Panc1 (cell line): Measurements from ENCODE around the gene NPIPA5.
"Not testable (repeated sequence)": the region's sequence is repeated elsewhere in the genome, so short reads cannot be mapped to it uniquely, and the experiment has no call there.

Experiments
- CTCF ChIP-seq: fragments of 450-650 bp; IDR thresholded peaks from 2 replicates; pipeline ENCODE4 v1.5.1; 2017; ENCODE audit warnings: mild to moderate bottlenecking
- POLR2AphosphoS5 ChIP-seq: IDR thresholded peaks from 2 replicates; pipeline ENCODE4 v1.6.1; 2012; ENCODE audit warnings: mild to moderate bottlenecking, low read depth, low read length, moderate library complexity

GRCh38 chr16:15388060-15388459 is 10.0 kb upstream of the NPIPA5 start:
- TF ChIP-seq POLR2AphosphoS5, CTCF: not testable (repeated sequence)
